Activated T-helper 9 cell treated with anti-CD3 and anti-CD28 coated beads, Interleukin-2, amount 50 U/mL, for 16 hours (primary cell): Measurements from ENCODE around the gene SGF29.
"Not testable (repeated sequence)": the region's sequence is repeated elsewhere in the genome, so short reads cannot be mapped to it uniquely, and the experiment has no call there.

Source experiments
- DNase-seq: peaks from one replicate; pipeline ENCODE4 v3.0.0-alpha.2; 2020; ENCODE audit warnings: low read depth

Gene SGF29

DNA sequence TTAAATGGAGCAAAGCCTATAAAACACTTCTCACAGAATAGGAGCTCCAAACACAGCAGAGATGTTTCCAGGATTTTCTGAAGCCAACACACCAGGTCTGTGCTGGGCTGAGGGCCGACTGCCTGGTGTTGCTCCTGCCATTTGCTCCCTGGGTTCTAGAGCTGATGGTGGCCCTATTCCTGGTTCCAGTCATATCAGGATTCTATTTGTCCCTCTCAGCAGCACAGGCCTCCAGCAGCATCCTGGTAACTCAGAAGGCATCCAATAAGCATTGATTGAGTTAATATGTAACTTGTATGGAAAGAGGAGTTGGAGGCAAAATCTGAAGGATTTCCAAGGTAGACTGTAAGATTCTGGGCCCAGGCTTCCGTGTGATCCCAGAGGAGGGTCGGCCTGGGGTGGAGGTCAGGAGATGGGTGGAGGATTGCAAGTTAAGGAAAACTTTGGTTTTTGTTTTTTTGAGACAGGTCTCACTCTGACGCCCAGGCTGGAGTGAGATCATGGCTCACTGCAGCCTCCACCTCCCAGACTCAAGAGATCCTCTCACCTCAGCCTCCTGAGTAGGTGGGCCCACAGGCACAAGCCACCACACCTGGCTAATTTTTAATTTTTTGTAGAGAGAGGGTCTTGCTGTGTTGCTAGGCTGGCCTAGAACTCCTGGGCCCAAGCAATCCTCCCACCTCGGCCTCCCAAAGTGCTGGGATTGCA lies 20.6 kb upstream of the SGF29 start:
- DNase-seq = no peak

DNA sequence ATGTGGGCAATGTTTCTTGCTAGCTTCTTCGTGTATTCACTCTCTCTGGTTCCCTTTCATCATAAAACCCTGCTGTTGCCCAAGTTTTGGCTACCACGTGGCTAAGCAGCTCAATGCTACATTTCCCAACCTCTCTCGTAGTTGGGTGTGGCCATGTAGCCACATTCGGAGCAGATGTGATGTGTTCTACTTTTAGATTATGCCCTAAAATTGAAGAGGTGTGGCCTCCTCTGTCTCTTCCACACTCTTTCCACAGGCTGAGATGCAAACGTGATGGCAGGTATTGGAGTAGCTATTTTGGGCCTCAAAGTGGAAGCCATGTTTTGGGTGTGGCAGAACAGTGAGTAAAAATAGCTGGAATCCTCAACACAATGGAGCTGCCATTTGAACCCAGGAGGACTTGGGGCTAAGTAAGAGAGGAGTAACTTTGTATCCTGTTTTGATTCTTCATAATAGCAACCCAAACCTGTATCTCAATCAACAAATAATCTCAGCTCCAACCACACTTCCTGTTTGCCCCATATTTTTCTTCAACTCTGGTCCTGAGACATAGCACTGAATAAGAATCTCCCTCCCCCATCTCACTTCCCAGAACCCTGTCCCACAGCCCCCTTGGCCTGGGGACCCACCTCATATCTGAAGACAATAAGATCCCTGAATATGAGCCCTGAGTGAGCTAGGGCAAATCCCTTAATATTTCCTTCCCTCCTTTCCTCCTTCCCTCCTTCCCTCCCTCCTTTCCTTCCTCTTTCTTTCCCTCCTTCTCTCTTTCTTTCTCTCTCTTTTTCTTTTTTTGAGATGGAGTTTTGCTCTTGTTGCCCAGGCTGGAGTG lies 19.0 kb upstream of the SGF29 start:
- DNase-seq = no peak

DNA sequence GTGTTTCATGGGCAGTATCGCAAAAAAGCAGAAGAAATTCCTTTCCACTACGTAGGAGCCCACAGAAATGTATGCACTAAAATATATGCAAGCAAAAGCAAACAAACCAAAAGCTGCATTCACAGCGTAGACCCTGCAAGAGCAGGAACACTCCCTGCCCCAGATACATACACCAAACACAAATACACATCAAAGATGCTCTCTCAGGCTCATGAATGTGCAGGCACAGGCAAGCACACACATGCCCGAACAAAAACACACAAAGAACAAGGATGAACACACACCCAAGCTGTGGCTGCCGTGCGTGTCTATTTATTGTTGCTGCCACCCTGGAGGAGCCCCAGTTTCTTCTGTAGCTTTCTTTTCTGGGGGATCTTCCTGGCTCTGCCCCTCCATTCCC lies 16.6 kb upstream of the SGF29 start:
- DNase-seq = no peak

DNA sequence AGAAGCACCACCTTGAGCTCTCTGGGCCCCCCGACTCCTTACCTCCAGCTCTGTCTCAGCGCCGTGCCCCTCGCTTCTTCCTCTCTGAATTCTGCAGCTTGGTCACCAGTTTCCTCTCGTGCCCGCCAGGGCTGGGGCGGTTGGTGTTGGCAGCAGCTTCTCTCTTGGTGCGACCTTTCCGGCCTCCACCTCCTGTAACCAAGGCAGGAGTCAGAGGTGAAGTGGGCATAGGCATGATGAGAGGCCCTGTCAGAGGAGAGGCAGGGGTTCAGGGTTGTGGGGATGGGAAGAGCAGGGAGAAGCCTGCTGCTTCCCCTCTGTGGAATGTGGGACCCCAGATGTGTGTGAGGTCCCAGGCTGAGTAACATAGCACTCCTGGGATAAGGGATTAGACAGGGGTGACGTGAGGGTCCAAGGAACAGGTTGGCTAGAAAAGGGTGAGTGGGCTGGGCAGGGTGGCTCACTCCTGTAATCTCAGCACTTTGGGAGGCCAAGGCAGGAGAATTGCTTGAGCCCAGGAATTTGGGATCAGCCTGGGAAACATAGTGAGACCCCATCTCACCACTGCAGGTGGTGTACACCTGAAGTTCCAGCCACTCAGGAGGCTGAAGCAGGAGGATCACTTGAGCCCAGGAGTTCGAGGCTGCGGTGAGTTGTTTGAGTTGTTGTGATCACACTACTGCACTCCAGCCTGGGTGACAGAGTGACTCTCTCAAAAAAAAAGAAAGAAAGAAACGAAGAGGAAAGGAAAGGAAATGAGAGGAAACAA lies 15.6 kb upstream of the SGF29 start:
- DNase-seq = no peak

DNA sequence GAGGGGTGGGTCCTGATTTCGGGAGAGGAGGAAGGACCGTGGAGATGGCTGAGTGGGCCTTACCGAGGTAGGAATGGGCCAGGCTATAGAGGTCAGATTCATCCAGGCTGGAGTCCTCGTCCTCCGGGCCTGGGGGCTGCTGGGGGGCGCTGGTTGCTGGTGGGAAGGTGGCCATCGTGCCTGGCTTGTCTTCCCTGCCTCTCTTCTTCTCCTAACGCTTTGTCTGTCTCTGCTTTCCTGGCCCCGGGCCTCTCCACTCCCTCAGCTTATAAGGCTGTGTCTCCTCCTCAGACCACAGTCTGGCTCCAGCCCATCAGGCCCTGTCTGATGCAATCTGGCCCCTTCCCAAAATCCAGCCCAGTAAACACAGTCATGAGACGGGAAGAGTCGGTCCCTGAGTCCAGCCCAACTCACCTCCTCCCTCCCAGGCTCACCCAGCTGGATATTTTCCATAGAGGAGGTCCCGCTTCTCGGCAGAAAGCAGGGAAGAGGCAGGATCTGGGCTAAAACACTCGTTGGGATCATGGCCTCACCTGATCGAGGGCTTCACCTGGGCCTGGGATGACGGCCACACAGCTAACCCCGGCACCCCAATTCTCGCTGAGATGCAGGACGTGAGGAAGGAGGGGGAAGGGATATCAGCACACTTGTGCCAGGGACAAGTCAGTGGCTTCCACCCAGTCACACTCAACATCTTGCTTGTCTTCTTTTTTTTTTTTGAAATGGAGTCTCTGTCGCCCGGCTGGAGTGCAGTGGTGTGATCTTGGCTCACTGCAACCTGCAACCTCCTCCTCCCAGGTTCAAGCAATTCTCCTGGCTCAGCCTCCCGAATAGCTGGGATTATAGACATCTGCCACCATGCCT lies 14.8 kb upstream of the SGF29 start, which contains the start of gene NUPR1:
Gene NUPR1, minus strand, starts transcription at position 242 of the 864 bp plus-strand sequence. Its CDS starts 67 bp downstream, at position 175.
- DNase-seq = no peak

DNA sequence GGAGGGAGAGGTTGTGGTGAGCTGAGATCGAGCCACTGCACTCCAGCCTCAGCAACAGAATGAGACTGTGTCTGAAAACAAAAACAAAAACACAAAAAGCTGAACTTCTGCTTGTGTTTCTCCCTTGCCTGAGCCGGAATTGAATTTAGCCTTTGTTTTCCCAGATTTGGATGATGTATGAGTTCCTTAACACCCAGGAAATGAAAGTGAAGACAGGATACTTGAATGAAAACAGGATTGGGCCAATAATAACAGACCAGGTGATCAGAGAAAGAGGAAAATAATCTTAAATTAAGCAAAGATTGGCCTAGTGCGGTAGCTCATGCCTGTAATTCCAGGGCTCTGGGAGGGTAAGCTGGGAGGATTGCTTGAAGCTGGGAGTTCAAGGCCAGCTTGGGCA lies 13.4 kb upstream of the SGF29 start:
- no peak for DNase-seq

DNA sequence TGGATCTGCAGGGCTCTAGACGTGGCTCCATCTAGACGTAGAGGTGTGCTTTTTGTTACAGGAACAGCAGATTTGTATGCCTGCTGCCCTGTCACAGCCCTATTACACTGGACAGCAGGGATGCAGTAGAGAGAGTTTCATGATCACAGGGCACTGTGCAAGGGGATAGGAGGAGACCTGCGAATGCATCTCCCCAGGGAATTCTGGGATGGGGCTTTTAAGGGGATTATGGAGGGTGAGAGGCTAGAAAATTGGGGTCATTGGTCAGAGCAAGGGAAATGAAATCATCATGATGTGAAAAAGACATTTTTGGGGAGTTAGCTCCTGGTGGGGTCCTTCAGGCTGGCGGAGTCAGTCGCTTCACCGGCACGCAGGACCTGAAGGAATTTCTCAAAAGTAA lies 11.1 kb upstream of the SGF29 start:
- no peak for DNase-seq

DNA sequence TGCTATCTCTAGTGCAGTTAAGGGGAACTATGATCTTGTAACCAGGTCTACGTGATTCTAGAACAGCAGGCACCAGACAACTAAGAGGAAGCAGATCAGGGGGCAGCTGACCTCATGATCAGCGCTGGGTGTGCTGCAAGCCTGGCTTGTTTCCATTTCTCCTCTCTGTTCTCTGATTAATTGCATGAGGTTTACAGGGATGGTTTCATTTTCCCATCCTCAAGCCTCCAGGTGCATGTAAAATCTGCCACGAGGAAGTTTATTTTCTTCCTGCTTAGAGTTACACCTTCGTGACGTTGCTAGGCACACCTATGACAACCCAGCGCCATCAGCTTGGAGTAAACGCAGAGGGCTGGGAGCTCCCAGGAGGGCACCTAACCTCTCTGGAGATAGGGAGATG lies 10.6 kb upstream of the SGF29 start:
- DNase-seq = no peak

DNA sequence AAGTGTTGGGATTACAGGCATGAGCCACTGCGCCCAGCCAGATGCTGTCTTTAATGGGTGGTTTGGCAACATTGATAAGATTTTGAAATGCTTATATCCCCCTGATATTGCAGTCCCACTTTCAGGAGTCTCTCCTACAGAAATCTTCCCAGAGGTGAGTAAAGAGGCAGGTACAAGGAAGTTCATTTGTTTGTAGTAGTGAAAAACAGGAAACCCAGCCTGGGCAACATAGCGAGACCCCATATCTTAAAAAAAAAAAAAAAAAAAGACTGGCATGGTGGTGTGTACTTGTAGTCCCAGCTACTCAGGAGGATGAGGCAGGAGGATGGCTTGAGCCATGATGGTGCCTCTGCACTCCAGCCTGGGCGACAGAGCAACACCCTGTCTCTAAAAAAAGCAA lies 8.7 kb upstream of the SGF29 start:
- DNase-seq = no peak

DNA sequence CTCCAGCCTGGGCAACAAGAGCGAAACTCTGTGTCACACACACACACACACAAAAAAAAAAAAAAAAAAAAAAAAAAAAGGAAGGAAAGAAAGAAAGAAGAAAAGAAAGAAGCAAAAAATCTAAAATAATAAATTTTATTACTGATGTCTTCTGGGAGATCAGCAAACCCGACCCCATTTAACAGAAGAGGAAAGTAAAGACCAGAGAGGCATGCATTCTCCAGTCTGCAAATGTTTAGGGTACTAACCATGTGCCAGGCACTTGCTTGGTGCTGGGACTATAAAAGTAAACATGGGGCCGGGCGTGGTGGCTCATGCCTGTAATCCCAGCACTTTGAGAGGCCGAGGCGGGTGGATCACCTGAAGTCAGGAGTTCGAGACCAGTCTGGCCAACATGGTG lies 7.8 kb upstream of the SGF29 start:
- DNase-seq = not testable (repeated sequence)

DNA sequence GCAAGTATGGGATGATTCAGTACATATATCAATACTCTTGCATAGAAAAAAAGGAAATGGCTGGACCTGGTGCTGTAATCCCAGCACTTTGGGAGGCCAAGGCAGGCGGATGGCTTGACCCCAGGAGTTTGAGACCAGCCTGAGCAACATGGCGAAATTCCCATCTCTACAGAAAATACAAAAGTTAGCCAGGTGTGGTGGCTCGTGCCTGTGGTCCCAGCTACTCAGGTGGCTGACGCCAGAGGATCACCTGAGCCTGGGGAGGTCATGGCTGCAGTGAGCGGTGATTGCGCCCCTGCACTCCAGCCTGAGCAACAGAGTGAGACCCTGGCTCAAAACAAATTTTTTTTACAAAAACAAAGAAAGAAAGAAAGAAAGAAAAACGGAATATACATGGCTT lies 7.1 kb upstream of the SGF29 start:
- DNase-seq = no peak

DNA sequence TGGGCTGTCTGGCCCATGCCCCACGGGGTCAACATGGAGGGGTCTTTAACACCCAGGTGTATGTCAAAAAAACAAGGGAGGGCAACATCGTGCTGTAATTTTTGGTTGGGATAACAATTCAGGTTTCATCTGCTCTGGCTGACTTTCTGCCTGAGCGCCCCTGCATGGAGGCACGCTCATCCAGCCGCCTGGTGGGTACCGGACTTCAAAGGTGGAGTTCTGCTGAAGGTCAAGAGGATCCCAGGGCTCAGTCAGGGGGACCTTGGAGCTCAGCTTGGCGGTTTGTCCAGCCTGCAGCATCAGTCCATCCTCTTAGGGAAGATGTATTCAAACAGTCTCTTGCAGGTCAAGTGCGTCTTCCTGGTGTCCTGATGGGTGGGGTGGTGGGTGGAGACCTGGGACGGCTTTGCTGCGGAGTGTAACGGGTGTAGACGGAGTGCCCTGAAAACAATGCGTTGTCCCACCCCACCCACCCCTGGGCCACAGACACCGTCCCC lies 5.4 kb upstream of the SGF29 start:
- no peak for DNase-seq

DNA sequence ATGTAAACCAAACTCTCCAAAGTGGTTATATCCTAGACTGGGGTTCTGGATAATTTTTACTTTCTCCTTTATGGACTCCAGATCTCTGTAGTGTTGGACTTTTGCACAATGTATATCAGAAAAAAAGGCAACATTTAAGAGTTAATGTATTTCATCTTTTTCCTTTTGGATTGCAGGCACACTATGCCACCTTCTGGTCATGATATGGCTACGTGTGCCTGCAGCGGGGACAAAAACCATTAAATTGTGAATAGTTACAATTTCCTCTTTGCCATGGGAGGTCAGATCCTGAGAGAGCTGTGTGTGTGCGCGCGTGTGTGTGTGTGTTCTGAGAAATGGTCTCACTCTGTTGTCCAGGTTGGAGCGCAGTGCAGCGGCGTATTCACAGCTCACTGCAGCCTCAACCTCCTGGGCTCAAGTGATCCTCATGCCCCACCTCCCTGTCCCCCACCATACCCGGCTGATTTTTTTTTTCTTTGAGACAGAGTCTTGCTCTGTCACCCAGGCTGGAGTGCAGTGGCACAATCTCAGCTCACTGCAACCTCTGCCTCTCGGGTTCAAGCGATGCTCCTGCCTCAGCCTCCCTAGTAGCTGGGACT lies 4.3 kb upstream of the SGF29 start:
- no peak for DNase-seq

DNA sequence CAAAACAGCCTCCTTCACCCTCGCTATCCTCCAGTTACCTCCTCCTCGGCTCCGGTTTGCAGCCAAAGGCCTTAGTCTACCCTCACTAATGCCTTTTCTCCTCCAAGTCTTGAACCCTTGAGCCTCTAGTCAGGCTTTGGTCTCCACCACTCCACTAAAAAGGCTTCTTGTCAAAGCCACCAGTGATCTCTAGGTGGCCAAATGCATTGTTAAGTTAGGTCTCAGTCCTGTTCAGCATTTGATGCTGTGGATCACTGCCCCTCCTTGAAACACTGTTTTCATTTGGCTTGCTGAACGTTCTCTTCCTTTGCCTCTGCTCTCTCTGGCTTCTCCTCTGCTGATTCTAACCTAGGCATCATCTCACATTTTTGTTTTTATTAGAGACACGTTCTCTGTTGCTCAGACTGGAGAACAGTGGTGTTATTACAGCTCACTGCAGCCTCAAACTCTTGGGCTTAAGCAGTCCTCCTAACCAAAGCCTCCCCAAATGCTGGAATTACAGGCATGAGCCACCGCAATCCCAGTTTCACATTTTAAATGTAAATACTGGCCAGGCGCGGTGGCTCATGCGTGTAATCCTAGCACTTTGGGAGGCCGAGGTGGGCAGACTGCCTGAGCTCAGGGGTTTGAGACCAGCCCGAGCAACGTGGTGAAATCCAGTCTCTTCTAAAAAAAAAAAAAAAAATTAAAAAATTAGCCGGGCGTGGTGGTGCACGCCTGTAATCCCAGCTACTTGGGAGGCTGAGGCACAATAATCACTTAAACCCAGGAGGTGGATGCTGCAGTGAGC lies 1.1 kb downstream of the SGF29 start:
- DNase-seq = no peak

DNA sequence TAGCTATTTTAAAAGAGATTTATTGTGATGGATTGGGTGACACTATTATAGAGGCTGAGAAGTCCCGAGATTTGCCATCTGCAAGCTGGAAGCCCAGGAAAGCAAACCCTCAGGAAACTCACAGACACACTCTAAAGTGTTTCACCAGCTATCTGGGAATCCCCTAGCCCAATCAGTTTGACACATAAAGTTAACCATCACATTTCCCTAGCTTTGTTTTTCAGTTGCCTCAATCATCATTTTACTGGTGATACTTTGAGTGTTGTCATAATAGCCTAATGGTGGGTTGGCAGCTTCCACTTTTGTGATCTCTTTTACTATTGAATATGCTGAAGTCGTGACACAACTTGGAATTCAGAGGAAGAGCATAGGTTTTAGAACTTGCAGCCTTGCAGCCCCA lies 1.8 kb downstream of the SGF29 start:
- DNase-seq = no peak

DNA sequence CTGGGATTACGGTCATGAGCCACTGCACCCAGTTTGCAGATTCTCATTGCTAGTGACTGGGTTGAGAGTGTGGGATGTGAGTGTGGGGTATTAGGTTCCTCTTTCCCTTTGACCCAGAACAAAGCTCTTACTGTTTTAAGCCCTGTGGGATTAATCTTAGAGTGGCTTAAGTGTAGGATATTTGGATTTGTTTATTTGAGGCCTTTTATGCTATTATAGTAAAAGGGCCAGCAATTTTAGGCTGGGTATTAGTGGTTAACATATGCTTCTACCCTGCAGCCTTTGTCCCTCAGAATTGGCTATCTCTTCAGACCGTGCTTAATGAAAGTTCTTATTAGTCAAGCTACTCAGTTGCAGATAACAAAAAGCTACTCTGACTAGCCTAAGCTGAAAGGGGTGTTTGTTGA lies 3.2 kb downstream of the SGF29 start:
- DNase-seq = no peak

DNA sequence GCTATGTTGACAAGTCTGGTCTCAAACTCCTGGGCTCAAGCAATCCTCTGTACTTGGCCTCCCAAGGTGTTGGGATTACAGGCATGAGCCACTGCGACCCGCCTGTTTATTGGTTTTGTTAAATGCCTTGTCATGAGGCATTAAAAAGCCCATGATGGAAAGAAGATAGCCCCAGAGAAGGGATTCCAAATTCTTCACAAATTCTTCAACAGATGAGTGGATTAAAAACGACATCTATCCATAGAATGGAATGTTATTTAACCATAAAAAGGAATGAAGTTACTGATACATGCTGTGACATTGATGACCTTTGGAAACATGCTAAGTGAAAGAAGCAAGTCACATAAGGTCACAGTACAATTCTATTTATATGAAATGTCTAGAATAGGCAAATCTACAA lies 4.7 kb downstream of the SGF29 start:
- DNase-seq = no peak

DNA sequence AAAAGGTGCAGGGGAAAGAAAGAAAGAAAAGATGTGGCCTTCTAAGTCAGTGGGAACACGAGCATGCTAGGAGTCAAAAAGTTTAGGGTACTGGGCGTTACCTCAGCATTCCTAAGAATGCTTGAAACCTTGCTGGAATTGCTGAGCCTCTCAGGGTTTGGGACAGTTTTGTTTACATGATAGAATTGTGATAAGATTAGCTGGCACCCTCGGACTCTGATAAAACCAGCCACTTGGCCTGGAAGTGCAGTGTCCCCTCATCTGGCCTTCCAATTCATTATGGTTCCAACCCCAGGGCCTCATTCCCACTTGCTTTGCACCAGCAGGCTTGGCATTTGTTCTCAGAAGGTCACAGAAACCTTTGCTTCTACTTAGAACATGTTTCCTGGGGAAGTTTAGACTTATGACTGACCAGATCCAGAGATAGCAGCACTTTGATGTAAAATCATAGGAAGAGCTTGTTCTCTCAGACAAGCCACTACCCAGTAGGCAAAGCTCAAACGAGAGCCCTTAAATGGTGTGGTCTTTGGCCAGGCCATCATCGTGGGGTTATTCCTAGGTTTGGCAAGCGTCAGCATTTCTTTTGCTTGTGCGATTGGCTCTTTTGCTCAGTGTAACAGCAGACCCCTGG lies 8.0 kb downstream of the SGF29 start:
- DNase-seq = no peak

DNA sequence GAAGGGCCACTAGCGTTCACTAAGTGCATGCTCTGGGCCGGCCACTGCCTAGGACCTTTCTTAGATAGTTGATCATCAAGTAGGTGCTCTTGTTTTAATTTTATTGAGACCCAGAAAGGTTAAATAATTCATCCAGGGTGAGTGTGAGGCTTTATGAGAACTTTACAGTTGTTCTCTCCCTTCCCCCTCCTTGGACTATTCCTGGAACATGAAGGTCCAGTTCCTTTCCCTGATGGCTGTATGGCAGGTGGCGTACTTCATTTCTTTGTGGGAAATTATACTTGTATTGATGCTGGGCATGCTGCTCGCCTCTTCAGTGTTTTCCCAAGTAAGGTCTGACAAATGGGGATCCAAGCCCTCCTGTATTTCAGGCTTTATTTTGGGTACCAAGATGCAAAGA lies 8.5 kb downstream of the SGF29 start:
- no peak for DNase-seq

DNA sequence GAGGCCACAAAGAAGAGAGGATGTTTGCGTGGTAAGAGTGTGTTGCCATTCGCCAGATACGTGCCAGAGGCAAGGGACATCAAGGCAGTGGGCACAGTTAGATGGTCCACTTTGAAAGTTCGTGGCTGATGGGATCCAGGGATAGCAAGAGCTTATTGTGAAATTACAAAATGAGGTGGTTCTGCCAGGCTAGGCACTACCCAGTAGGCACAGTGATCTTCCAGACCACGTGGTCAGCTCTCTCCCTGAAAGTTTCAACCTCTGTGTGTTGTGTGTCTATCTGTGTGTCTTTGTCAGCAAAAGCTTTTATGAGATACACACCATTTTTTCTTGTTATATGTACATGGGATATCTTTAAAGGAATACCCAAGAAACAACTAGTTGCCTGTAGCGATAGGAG lies 9.5 kb downstream of the SGF29 start:
- no peak for DNase-seq
